ENCODE data around the gene GRIN1.

DNA sequence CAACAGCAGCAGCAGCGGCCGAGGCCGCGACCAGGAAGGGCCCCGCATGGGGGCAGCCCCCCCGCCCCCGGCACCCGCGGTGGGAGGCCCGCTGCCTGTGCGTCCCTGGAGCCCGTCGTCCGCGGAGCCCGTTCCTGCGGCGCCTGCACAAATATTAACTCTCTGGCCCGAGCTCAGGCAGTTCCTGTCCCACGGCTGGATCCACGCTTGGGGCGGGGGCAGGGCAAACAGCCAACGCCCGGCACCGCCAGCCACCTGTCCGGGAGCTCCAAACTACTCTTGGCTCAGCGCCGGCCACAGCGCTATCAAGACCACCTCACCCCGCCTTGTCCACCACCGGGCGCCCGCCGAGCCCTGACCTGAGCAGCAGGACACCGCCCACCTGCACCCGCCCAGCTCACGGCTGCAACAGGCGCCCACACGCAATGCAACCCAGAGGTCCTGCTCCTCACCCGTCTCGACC, 31.0 kb downstream of the GRIN1 start, which contains the start of gene LRRC26:
- TF ChIP-seq, protein P1, sequence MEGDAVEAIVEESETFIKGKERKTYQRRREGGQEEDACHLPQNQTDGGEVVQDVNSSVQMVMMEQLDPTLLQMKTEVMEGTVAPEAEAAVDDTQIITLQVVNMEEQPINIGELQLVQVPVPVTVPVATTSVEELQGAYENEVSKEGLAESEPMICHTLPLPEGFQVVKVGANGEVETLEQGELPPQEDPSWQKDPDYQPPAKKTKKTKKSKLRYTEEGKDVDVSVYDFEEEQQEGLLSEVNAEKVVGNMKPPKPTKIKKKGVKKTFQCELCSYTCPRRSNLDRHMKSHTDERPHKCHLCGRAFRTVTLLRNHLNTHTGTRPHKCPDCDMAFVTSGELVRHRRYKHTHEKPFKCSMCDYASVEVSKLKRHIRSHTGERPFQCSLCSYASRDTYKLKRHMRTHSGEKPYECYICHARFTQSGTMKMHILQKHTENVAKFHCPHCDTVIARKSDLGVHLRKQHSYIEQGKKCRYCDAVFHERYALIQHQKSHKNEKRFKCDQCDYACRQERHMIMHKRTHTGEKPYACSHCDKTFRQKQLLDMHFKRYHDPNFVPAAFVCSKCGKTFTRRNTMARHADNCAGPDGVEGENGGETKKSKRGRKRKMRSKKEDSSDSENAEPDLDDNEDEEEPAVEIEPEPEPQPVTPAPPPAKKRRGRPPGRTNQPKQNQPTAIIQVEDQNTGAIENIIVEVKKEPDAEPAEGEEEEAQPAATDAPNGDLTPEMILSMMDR (IDR thresholded peaks at IDR 0.05; ENCODE audit: insufficient read depth, low read length, poor library complexity, severe bottlenecking) = no peak
- no peak for TF ChIP-seq EZH2phosphoT487 (conservative IDR thresholded peaks at IDR 0.05; ENCODE audit: low read length)

All from SU-DHL-6 (cell line).